ENCODE data around the gene INPP5D.
"Not testable (repeated sequence)": the region's sequence is repeated elsewhere in the genome, so short reads cannot be mapped to it uniquely, and the experiment has no call there.

INPP5D gene

DNA sequence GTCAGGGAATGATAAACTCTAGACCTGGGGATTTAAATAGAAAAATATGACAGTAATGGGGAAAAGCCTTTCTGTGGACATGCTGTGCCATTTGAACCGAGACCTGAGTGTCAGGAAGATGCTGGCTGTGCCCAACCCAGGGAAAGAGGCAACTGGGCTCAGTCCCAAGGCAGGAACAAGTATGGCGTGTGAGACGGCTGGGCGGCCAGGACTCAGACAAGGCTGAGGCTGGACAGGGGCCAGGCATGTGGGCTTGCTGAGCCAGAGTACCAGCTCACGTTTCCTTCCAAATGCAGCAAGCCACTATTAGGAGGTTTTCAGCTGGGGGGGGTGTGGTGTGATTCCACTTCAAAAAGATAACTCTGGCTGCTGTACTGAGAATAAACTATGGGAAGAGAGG, 92.4 kb downstream of the INPP5D start:
- TF ChIP-seq, protein P1, sequence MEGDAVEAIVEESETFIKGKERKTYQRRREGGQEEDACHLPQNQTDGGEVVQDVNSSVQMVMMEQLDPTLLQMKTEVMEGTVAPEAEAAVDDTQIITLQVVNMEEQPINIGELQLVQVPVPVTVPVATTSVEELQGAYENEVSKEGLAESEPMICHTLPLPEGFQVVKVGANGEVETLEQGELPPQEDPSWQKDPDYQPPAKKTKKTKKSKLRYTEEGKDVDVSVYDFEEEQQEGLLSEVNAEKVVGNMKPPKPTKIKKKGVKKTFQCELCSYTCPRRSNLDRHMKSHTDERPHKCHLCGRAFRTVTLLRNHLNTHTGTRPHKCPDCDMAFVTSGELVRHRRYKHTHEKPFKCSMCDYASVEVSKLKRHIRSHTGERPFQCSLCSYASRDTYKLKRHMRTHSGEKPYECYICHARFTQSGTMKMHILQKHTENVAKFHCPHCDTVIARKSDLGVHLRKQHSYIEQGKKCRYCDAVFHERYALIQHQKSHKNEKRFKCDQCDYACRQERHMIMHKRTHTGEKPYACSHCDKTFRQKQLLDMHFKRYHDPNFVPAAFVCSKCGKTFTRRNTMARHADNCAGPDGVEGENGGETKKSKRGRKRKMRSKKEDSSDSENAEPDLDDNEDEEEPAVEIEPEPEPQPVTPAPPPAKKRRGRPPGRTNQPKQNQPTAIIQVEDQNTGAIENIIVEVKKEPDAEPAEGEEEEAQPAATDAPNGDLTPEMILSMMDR (IDR thresholded peaks at IDR 0.05; ENCODE audit: borderline replicate concordance, insufficient read depth, low read depth, low read length), result no peak
- no peak overlapping the region for H3K4me3 ChIP-seq (ENCODE audit: low read depth, low read length)

DNA sequence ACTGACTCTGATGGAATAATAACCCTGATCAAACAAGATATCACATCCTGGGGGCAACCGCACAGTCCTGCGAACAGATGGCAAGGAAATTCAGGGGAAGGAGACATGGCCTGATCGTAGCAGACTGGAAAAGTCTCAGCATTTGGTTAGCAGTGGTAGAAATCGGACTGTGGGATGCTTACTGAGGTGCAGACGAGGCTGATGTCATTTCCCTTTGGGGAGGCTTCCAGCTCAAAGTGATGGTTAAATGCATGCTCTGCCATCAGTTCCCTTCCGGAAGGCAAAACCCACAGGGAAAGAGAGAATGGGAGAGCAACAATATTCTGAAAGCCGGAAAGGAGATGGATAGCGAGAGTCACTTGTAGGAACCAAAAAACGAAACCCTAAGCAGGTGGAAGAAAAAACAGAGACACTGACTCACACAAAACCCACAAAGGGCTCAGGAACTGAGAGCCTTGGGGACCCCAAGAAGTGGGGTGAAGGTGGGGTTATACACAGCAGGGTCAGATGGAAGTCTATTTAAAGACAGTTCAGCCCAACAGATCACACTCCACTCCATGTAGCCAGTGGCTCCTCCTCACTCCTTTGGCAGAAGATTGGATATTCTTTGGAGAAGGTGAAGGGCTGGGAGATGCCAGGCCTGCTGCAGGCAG, 93.1 kb downstream of the INPP5D start:
- TF ChIP-seq, protein P1 (IDR thresholded peaks at IDR 0.05; ENCODE audit: borderline replicate concordance, insufficient read depth, low read depth, low read length), result no peak
- no peak overlapping the region for H3K4me3 ChIP-seq (ENCODE audit: low read depth, low read length)

DNA sequence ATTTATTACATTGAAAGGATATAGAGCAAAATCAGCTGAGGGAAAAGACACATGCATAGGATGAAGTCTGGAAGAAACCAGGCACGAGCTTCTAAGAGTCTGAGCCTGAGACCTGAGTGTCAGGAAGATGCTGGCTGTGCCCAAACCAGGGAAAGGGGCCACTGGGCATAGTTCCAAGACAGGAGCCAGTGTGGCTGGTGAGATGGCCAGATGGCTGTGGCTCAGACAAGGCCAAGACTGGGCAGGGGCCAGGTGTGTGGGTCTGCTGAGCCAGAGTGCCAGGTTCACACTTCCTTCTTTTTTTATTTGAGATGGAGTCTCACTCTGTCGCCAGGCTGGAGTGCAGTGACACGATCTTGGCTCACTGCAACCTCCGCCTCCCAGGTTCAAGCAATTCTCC, 95.9 kb downstream of the INPP5D start:
- TF ChIP-seq, protein P1 (IDR thresholded peaks at IDR 0.05; ENCODE audit: borderline replicate concordance, insufficient read depth, low read depth, low read length), result no peak

DNA sequence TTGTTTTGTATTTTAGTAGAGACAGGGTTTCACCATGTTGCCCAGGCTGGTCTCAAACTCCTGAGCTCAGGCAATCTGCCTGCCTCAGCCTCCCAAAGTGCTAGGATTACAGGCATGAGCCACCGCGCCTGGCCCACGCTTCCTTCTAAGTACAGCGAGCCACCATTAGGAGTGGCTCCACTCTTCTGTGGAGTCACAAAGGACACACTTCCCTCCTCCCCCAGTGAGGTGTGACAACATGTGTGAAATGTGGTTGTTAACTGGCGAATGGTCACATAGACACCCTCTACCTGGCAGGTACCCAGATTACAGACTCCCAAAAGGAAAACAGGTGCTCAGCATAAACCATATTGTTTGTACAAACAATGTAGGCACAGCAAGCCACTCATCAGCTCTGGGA, 96.3 kb downstream of the INPP5D start:
- not testable (repeated sequence) for H3K4me3 ChIP-seq (ENCODE audit: low read depth, low read length)

More for the DNA sequence above, 95.9 kb downstream of the INPP5D start:
- H3K4me3 ChIP-seq (ENCODE audit: low read depth, low read length), result no peak overlapping the region

DNA sequence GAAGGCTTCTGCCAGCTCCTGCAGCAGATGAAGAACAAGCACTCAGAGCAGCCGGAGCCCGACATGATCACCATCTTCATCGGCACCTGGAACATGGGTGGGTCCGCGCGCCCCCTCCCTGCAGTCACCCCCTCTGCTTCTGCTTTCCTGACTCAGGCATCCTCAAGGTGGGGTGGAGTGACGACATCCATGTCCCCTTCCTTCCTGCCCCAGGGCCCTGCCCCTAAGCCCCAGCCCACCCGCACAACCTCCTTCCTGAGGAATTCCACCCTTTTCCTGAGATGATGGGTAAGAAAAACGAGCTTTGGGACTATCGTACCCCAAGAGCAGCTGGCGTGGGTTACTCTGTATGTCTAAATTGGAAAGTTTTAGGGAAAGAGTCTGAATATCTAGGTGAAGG, 101.6 kb downstream of the INPP5D start:
- TF ChIP-seq, protein P1 (IDR thresholded peaks at IDR 0.05; ENCODE audit: borderline replicate concordance, insufficient read depth, low read depth, low read length), result no peak
- H3K4me3 ChIP-seq (ENCODE audit: low read depth, low read length), result no peak overlapping the region

DNA sequence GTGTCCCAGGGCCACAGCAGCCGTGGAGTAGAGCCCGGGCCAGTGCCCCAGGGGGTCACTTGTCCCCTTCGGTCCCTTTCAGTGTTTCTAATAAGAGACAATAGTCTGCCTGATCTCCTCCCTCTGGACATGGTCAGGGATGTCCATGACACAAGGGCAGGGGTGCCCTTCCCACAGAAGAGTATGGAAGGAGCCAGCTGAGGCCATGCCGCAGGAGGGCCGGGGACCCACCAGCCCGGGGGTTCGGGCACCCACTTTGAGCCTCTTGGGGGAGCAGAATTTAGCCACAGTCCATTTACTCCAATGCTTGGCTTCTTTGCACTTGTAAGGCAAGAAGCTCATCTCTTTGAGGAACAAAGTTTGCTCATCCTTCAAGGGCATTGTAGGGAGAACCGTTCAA, 102.6 kb downstream of the INPP5D start:
- H3K4me3 ChIP-seq (ENCODE audit: low read depth, low read length), result no peak overlapping the region
- TF ChIP-seq, protein P1 (IDR thresholded peaks at IDR 0.05; ENCODE audit: borderline replicate concordance, insufficient read depth, low read depth, low read length), result no peak

DNA sequence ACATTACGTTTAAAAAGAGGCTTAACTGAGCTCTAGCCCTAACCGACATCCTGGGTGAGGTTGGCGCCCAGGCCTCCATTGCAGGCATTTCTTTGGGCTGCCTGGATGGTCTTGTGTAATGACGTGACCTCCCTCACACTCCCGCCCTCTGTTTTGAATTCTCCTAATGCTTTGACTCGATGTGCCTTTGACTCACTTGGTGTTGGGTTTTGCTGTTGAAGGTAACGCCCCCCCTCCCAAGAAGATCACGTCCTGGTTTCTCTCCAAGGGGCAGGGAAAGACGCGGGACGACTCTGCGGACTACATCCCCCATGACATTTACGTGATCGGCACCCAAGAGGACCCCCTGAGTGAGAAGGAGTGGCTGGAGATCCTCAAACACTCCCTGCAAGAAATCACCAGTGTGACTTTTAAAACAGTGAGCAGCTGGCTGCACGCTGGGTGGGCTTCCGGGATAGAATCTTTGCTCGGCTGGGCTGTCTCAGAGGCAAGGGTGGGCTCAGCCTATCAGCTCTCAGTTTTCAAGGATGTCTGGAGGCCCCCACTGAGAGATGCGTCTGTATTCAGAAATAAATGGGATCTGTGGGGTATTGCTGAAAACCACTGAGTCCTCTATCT, 103.5 kb downstream of the INPP5D start:
- no peak overlapping the region for H3K4me3 ChIP-seq (ENCODE audit: low read depth, low read length)
- TF ChIP-seq, protein P1 (IDR thresholded peaks at IDR 0.05; ENCODE audit: borderline replicate concordance, insufficient read depth, low read depth, low read length), result no peak

All from GM12875 (cell line).